ENCODE measurements around the gene CD163.

- TF ChIP-seq POLR2A (IDR thresholded peaks at IDR 0.05) (no peak), CTCF (IDR thresholded peaks at IDR 0.05) (no peak)
Measured at GRCh38 chr12:7450667-7451066, 52.9 kb downstream of the CD163 start.
